Stomach (tissue), 4 donors: ENCODE measurements around the gene OR2J1.

Experiments used
- CTCF ChIP-seq, 7 experiments: fragments of 450-650 bp in 4 of 7; fragments of 200-600 bp in 3 of 7; sonication (generic) in 3 of 7; IDR thresholded peaks; one replicate each; pipeline ENCODE4 v1.5.1; 2016 to 2019; ENCODE audit warnings: antibody characterized with exemption in 7 of 7, control low read depth in 2 of 7, mild to moderate bottlenecking in 1 of 7
- POLR2A ChIP-seq, 4 donors: fragments of 450-650 bp; IDR thresholded peaks; one replicate each; pipeline ENCODE4 v1.6.1; 2016; ENCODE audit warnings: antibody characterized with exemption in 4 of 4, control low read depth in 2 of 4, mild to moderate bottlenecking in 1 of 4, moderate library complexity in 1 of 4
- POLR2AphosphoS5 ChIP-seq, 3 donors: sonication (generic); formaldehyde crosslinking; IDR thresholded peaks; one replicate each; pipeline ENCODE4 v1.6.1; 2016; ENCODE audit warnings: antibody characterized with exemption in 3 of 3

GRCh38 chr6:29147074-29147473, 47.8 kb downstream of the OR2J1 start:
- TF ChIP-seq POLR2A (IDR thresholded peaks at IDR 0.05) (no peak), CTCF (IDR thresholded peaks at IDR 0.05) (no peak), POLR2AphosphoS5 (IDR thresholded peaks at IDR 0.05) (no peak)
